ENCODE data around the gene CPLX1. TPM values are rescaled to one million over a fixed set of nuclear protein-coding genes. Genes with fewer than 3 reads are reported as not detected.

The CPLX1 gene
- total and polyA plus RNA-seq, 9 donors: 0.47 to 10.2 (median 2.3) TPM

DNA sequence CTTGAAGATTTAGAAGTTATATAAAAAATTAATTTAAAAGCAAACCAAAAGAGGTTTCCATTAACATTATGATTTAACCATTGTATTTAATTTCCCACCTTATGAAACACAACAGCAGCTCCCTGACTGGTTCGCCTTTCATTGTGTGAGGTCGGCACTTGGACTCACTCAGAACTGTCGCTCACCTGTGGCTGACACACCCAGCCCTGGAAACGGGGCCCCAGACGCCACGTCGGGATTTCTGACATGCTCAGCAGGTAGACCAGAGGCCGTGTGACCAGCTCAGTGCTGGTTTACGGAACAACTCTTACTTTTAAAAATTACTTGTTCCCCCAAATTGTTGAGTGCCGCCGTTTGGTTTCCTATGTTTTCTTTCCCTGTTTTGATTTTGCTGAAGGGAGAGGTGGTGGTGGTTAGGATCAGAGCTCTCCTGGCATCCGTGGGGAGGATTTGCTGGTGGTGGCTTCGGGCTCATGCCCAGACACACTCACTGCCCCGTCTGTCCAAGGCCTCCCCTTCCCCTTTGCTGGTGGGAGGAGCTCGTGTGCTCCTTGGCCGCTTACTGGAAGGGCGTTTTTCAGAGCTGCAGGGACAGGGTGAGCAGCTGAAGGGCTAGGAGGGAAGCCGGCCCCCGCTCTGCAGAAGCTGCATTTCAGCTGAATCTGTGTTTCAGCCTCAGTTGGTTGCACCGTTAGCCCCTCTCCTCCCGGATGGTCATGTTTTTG lies 59.2 kb downstream of the CPLX1 start:
- Histone ChIP-seq H3K4me3 (no peak overlapping the region), H3K27me3 (no peaks in the 10 kb centered on the region), H3K36me3 (no peaks in the 10 kb centered on the region), H3K9me3 (no peaks in the 10 kb centered on the region), H3K27ac (no peak overlapping the region), H3K4me1 (ENCODE audit: insufficient read depth) (peaks cover 3% of the 10 kb centered on the region)
- no peak for TF ChIP-seq CTCF (IDR thresholded peaks at IDR 0.05)
- TF ChIP-seq EP300 (IDR thresholded peaks at IDR 0.05): no peak
- TF ChIP-seq POLR2A (IDR thresholded peaks at IDR 0.05): no peak
- intact Hi-C loops (cut with DNase I): no loop called here
- WGBS, 3 donors: 68 to 76% (median 69%) methylated on average over 21 of the region's 21 CpGs
- no peak for DNase-seq

DNA sequence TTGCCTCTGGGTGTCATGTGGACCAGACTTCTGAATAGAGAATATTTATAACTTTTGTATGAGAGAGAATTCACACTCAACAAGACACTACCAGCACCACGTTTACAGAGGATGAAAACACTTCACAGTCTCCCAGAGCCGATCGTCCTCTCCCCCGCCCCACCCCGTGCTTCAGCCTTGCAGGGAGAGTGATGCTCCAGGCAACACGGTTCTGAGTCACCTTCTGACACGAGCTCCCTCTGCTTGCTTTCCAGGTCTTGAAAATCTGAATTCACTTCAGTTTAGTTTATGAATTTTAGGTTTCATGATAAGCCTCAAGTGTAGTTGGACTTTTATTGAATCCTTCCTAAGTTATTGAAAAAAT lies 59.8 kb downstream of the CPLX1 start:
- Histone ChIP-seq H3K27ac (no peak overlapping the region), H3K36me3 (no peaks in the 10 kb centered on the region), H3K9me3 (no peaks in the 10 kb centered on the region), H3K4me1 (ENCODE audit: insufficient read depth) (no peaks in the 10 kb centered on the region), H3K27me3 (no peaks in the 10 kb centered on the region), H3K4me3 (no peak overlapping the region)
- 55 to 73% (median 62%) methylated on average over 7 of the region's 7 CpGs for WGBS, 3 donors
- intact Hi-C loops (cut with DNase I): no loop called here
- peak in 1 of 5 donors; percentile 7 for DNase-seq
- TF ChIP-seq POLR2A (IDR thresholded peaks at IDR 0.05): no peak
- TF ChIP-seq CTCF (IDR thresholded peaks at IDR 0.05): no peak
- no peak for TF ChIP-seq EP300 (IDR thresholded peaks at IDR 0.05)

GRCh38 chr4:764405-765169 lies 61.3 kb downstream of the CPLX1 start:
- H3K36me3 ChIP-seq: no peaks in the 10 kb centered on the region
- intact Hi-C loops (cut with DNase I): no loop called here
- TF ChIP-seq CTCF (IDR thresholded peaks at IDR 0.05) (no peak), POLR2A (IDR thresholded peaks at IDR 0.05) (no peak), EP300 (IDR thresholded peaks at IDR 0.05) (no peak)
- 88 to 95% (median 91%) methylated on average over 16 of the region's 16 CpGs for WGBS, 3 donors
- no peak overlapping the region for H3K4me3 ChIP-seq
- no peaks in the 10 kb centered on the region for H3K27me3 ChIP-seq
- no peaks in the 10 kb centered on the region for H3K9me3 ChIP-seq
- no peak for DNase-seq
- no peaks in the 10 kb centered on the region for H3K4me1 ChIP-seq (ENCODE audit: insufficient read depth)
- H3K27ac ChIP-seq: no peak overlapping the region

GRCh38 chr4:763922-764321 lies 62.0 kb downstream of the CPLX1 start:
- no peak overlapping the region for H3K27ac ChIP-seq
- H3K4me1 ChIP-seq (ENCODE audit: insufficient read depth): no peaks in the 10 kb centered on the region
- H3K36me3 ChIP-seq: no peaks in the 10 kb centered on the region
- WGBS, 3 donors: 87 to 90% (median 88%) methylated on average over 11 of the region's 11 CpGs
- no peaks in the 10 kb centered on the region for H3K9me3 ChIP-seq
- intact Hi-C loops (cut with DNase I): no loop called here
- H3K4me3 ChIP-seq: no peak overlapping the region
- no peak for TF ChIP-seq EP300 (IDR thresholded peaks at IDR 0.05)
- TF ChIP-seq POLR2A (IDR thresholded peaks at IDR 0.05): no peak
- no peak for TF ChIP-seq CTCF (IDR thresholded peaks at IDR 0.05)
- no peak for DNase-seq
- H3K27me3 ChIP-seq: no peaks in the 10 kb centered on the region

Measured in ovary (tissue), 9 donors.